Vagina (tissue), 2 donors: ENCODE results near the gene ANTXR1.

Experiments
- CTCF ChIP-seq, 3 experiments: fragments of 450-650 bp in 2 of 3; fragments of 200-600 bp in 1 of 3; sonication (generic) in 1 of 3; IDR thresholded peaks; one replicate each; pipeline ENCODE4 v1.5.1; 2017 to 2019; ENCODE audit warnings: antibody characterized with exemption in 3 of 3, mild to moderate bottlenecking in 2 of 3, moderate library complexity in 2 of 3
- POLR2A ChIP-seq, 2 donors: fragments of 450-650 bp; IDR thresholded peaks; one replicate each; pipeline ENCODE4 v1.6.1; 2017; ENCODE audit warnings: antibody characterized with exemption in 2 of 2, mild to moderate bottlenecking in 2 of 2, moderate library complexity in 2 of 2

- no peak for TF ChIP-seq POLR2A (IDR thresholded peaks at IDR 0.05)
- TF ChIP-seq CTCF (IDR thresholded peaks at IDR 0.05), result no peak
Measured at GRCh38 chr2:69113627-69114026, 100.6 kb downstream of the ANTXR1 start.
